NCI-H526 (cell line): ENCODE results near the gene KRTAP5-10.
"Not testable (repeated sequence)": the region's sequence is repeated elsewhere in the genome, so short reads cannot be mapped to it uniquely, and the experiment has no call there.

Experiments used
- DNase-seq, 2 experiments: peaks; one replicate each; lab custom pipeline; 2025; lab: John Stamatoyannopoulos, UW

Gene KRTAP5-10

DNA sequence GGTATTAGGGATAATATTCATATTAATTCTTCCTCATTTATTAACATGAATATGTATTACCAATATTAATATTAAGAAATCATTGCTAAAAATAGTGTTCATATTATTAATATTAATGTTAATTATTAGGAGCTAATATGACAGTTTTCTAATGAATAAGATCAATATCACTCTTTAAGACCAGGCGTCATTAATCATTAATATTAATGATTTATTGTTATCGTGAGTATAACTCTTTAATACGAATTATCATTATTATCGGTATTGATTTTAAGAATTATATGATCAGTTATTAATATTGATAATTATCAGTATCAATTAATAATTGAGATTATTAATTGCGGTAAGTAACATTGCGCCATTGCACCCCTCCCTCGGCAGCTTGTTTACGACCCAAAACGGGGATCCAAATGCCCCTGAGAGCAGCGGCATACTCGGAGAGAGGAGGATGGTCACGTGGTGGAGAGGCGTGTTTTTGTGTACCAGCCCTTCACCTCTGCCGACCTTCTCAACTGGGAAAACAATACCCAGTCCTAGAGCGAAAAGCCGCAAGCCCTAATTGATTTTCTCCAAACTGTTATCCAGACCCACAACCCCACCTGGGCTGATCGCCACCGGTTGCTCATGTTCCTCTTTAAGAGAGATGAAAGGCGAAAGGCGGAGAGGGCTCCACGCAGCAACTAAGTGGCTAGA is 46.0 kb downstream of the KRTAP5-10 start:
- not testable (repeated sequence) for DNase-seq

DNA sequence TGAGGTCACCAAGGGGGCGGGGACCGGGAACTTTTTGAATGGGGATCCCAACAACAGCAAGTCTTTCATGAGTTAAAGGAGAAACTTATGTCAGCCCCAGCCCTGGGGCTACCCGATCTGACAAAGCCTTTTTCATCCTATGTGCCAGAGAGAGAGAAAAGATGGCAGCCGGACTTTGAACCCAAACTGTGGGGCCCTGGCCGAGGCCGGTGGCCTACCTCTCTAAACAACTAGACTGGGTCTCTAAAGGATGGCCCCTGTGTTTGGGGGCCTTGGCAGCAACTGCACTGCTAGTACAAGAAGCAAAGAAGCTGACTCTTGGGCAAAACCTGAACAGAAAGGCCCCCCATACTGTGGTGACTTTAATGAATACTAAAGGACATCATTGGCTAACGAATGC is 48.6 kb downstream of the KRTAP5-10 start:
- not testable (repeated sequence) for DNase-seq

DNA sequence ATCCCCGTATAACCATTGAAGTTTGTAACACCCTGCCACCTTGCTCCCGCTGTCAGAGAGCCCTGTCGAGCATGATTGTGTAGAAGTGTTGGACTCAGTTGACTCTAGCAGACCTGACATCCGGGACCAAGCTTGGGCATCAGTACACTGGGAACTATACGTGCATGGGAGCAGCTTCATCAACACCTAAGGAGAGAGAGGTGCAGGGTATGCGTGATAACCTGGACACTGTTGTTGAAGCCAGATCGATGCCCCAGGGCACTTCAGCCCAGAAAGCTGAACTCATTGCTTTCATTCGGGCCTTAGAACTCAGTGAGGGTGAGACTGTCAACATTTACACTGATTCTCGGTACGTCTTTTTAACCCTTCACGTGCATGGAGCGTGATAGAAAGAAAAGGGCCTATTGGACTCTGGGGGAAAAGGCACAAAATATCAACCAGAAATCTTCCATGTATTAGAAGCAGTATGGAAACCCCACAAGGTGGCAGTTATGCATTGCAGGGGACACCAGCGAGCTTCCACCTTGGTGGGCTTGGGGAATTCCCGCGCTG is 49.1 kb downstream of the KRTAP5-10 start:
- DNase-seq: not testable (repeated sequence)

DNA sequence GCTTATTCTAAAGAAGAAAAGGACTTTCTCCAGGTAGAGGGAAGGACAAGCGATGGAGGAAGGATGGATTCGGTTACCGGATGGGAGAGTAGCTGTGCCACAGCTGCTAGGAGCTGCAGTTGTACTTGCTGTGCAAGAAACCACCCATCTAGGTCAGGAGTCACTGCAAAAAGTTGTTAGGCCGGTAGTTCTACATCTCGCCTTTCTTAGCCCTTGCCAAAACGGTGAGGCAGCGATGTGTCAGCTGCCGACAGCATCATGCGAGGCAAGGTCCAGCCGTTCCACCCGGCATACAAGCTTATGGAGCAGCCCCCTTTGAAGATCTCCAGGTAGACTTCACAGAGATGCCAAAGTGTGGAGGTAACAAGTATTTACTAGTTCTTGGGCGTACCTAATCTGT is 49.6 kb downstream of the KRTAP5-10 start:
- DNase-seq: not testable (repeated sequence)
